ENCODE measurements around the gene NRCAM.
"Not testable (repeated sequence)": the region's sequence is repeated elsewhere in the genome, so short reads cannot be mapped to it uniquely, and the experiment has no call there.

NRCAM gene

DNA sequence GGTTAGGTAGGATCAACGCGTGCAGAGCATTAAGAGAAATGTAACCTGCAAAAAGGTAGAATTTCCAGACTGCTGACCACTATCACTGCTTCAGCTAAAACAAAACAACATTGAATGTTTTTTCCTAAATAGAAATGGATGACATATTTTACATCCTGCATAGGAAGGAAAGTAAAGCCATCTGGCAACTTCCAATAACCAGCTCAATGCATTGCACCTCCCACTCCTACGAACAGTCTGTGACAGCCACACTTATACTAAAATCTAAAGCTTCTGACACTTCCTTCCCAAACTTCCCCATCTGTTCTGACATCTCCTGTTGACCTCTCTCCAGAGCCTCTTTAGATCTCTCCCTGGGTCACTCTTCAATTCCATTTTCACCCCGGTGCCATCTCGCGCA is 47.1 kb downstream of the NRCAM start:
- Histone ChIP-seq H3K4me1 (ENCODE audit: control insufficient read depth in 1 of 2, insufficient read depth in 2 of 2, low read length in 2 of 2) (no peaks in the 10 kb centered on the region), H3K9me3 (ENCODE audit: control insufficient read depth in 1 of 2, low read length in 2 of 2) (no peaks in the 10 kb centered on the region), H3K27ac (ENCODE audit: low read length) (no peak overlapping the region), H3K27me3 (ENCODE audit: low read depth, low read length) (no peaks in the 10 kb centered on the region), H3K36me3 (ENCODE audit: control insufficient read depth in 1 of 2, insufficient read depth in 2 of 2, low read length in 2 of 2) (no peaks in the 10 kb centered on the region), H3K4me3 (ENCODE audit: low read depth in 1 of 2, low read length in 2 of 2) (no peak overlapping the region)

GRCh38 chr7:108408296-108408991 is 47.8 kb downstream of the NRCAM start:
- H3K27me3 ChIP-seq (ENCODE audit: low read depth, low read length), result no peaks in the 10 kb centered on the region
- no peaks in the 10 kb centered on the region for H3K9me3 ChIP-seq (ENCODE audit: control insufficient read depth in 1 of 2, low read length in 2 of 2)
- H3K4me3 ChIP-seq (ENCODE audit: low read depth in 1 of 2, low read length in 2 of 2), result no peak overlapping the region
- no peaks in the 10 kb centered on the region for H3K4me1 ChIP-seq (ENCODE audit: control insufficient read depth in 1 of 2, insufficient read depth in 2 of 2, low read length in 2 of 2)
- H3K36me3 ChIP-seq (ENCODE audit: control insufficient read depth in 1 of 2, insufficient read depth in 2 of 2, low read length in 2 of 2), result no peaks in the 10 kb centered on the region
- no peak overlapping the region for H3K27ac ChIP-seq (ENCODE audit: low read length)

DNA sequence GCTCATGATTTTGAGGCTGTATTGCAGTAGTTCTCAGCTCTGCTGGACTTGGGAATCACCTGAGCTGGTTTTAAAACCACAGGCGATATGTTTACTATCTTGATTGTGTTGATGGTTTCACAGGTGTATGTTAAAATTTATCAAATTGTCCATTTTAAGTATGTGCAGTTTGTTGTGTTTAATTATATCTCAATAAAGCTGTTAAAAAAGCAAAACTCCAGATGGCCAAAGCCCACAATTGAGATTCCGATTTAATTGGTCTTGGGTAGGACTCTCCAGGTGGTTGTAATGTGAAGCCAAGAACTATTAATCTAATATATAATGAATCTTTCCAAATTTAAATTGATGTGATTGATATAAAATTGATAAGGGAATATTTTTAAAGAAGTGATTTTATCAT is 48.6 kb downstream of the NRCAM start:
- Histone ChIP-seq H3K27ac (ENCODE audit: low read length) (no peak overlapping the region), H3K9me3 (ENCODE audit: control insufficient read depth in 1 of 2, low read length in 2 of 2) (no peaks in the 10 kb centered on the region), H3K36me3 (ENCODE audit: control insufficient read depth in 1 of 2, insufficient read depth in 2 of 2, low read length in 2 of 2) (no peaks in the 10 kb centered on the region), H3K4me1 (ENCODE audit: control insufficient read depth in 1 of 2, insufficient read depth in 2 of 2, low read length in 2 of 2) (no peaks in the 10 kb centered on the region), H3K4me3 (ENCODE audit: low read depth in 1 of 2, low read length in 2 of 2) (no peak overlapping the region), H3K27me3 (ENCODE audit: low read depth, low read length) (no peaks in the 10 kb centered on the region)

GRCh38 chr7:108406222-108406890 is 49.9 kb downstream of the NRCAM start:
- H3K4me3 ChIP-seq (ENCODE audit: low read depth in 1 of 2, low read length in 2 of 2), result no peak overlapping the region
- H3K27ac ChIP-seq (ENCODE audit: low read length), result no peak overlapping the region
- H3K4me1 ChIP-seq (ENCODE audit: control insufficient read depth in 1 of 2, insufficient read depth in 2 of 2, low read length in 2 of 2), result no peaks in the 10 kb centered on the region

GRCh38 chr7:108404509-108405420 is 51.5 kb downstream of the NRCAM start:
- Histone ChIP-seq H3K27me3 (ENCODE audit: low read depth, low read length) (no peaks in the 10 kb centered on the region), H3K27ac (ENCODE audit: low read length) (no peak overlapping the region), H3K36me3 (ENCODE audit: control insufficient read depth in 1 of 2, insufficient read depth in 2 of 2, low read length in 2 of 2) (no peaks in the 10 kb centered on the region), H3K9me3 (ENCODE audit: control insufficient read depth in 1 of 2, low read length in 2 of 2) (no peaks in the 10 kb centered on the region), H3K4me3 (ENCODE audit: low read depth in 1 of 2, low read length in 2 of 2) (no peak overlapping the region), H3K4me1 (ENCODE audit: control insufficient read depth in 1 of 2, insufficient read depth in 2 of 2, low read length in 2 of 2) (no peaks in the 10 kb centered on the region)

More at GRCh38 chr7:108406222-108406890, 49.9 kb downstream of the NRCAM start:
- Histone ChIP-seq H3K36me3 (ENCODE audit: control insufficient read depth in 1 of 2, insufficient read depth in 2 of 2, low read length in 2 of 2) (no peaks in the 10 kb centered on the region), H3K27me3 (ENCODE audit: low read depth, low read length) (no peaks in the 10 kb centered on the region), H3K9me3 (ENCODE audit: control insufficient read depth in 1 of 2, low read length in 2 of 2) (no peaks in the 10 kb centered on the region)

DNA sequence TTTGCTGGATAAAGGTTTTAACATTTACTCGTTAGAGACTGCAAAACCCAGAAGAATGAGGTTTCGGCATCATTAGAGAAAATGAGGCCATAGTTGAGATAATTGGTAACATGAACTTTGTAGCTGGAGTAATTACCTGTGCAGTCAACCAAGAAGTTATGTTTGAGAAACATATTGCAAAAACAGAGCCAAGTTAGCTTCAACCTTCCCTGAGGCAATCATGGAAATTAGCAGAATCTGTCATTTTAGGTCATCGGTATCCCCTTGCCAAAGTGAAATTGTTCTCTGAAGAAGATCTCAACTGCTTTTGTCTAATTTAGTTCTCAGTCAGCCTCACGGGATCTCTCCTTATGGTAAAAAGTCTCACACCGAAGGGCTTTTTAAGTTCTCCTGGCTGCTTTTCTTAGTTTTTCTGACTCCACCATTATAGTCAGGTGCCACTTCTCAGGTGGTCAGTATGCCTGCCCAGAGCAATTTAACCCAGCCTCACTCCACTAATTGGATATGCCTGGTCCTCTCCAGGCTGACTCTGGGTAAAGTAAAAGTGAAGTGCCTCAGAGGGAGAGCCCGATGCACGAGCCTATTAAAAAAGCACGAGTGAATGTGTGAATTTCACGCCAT is 52.5 kb downstream of the NRCAM start:
- no peaks in the 10 kb centered on the region for H3K36me3 ChIP-seq (ENCODE audit: control insufficient read depth in 1 of 2, insufficient read depth in 2 of 2, low read length in 2 of 2)
- H3K27ac ChIP-seq (ENCODE audit: low read length), result no peak overlapping the region
- no peaks in the 10 kb centered on the region for H3K9me3 ChIP-seq (ENCODE audit: control insufficient read depth in 1 of 2, low read length in 2 of 2)
- no peak overlapping the region for H3K4me3 ChIP-seq (ENCODE audit: low read depth in 1 of 2, low read length in 2 of 2)
- no peaks in the 10 kb centered on the region for H3K27me3 ChIP-seq (ENCODE audit: low read depth, low read length)
- H3K4me1 ChIP-seq (ENCODE audit: control insufficient read depth in 1 of 2, insufficient read depth in 2 of 2, low read length in 2 of 2), result no peaks in the 10 kb centered on the region

DNA sequence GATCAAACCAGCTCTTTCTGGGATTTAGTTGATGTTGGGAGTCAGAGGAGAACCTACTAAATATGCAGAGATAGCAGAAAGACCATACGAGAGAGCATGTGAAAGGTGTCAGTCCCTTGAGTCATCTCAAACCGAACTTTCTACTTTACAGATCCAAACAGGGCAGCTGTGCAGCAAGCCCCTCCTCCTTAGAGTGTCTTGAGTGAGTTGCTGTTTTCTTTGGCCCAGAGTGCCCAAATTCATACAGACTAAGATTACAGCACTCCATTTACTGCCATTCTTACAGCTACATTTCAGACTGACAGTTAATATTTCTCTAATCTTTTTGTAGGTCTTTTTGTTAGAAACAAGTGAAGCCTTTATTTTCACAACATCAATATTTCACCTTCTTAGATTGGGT is 53.4 kb downstream of the NRCAM start:
- Histone ChIP-seq H3K27me3 (ENCODE audit: low read depth, low read length) (no peaks in the 10 kb centered on the region), H3K4me3 (ENCODE audit: low read depth in 1 of 2, low read length in 2 of 2) (no peak overlapping the region), H3K4me1 (ENCODE audit: control insufficient read depth in 1 of 2, insufficient read depth in 2 of 2, low read length in 2 of 2) (no peaks in the 10 kb centered on the region), H3K27ac (ENCODE audit: low read length) (no peak overlapping the region), H3K9me3 (ENCODE audit: control insufficient read depth in 1 of 2, low read length in 2 of 2) (no peaks in the 10 kb centered on the region), H3K36me3 (ENCODE audit: control insufficient read depth in 1 of 2, insufficient read depth in 2 of 2, low read length in 2 of 2) (no peaks in the 10 kb centered on the region)

DNA sequence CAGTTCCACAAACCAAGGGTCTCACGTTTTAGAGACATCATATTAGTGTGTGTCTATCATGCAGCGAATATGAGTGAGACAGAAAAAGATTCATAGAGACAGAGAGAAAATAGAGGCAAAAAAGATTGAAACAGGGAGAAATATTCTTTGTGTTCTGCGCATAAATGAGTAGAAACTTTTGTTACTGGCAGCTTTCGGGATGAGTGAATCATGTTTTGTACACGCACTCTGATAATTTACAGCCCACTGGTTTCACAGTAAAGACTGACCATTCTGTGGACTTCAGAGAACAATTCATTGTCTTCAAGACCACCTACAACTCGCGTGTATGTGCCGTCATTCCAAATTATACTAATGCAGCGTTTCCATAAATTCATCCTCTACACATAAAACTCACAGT is 60.2 kb downstream of the NRCAM start:
- Histone ChIP-seq H3K4me1 (ENCODE audit: control insufficient read depth in 1 of 2, insufficient read depth in 2 of 2, low read length in 2 of 2) (no peaks in the 10 kb centered on the region), H3K36me3 (ENCODE audit: control insufficient read depth in 1 of 2, insufficient read depth in 2 of 2, low read length in 2 of 2) (no peaks in the 10 kb centered on the region), H3K27ac (ENCODE audit: low read length) (no peak overlapping the region), H3K4me3 (ENCODE audit: low read depth in 1 of 2, low read length in 2 of 2) (no peak overlapping the region), H3K9me3 (ENCODE audit: control insufficient read depth in 1 of 2, low read length in 2 of 2) (no peaks in the 10 kb centered on the region), H3K27me3 (ENCODE audit: low read depth, low read length) (no peaks in the 10 kb centered on the region)

DNA sequence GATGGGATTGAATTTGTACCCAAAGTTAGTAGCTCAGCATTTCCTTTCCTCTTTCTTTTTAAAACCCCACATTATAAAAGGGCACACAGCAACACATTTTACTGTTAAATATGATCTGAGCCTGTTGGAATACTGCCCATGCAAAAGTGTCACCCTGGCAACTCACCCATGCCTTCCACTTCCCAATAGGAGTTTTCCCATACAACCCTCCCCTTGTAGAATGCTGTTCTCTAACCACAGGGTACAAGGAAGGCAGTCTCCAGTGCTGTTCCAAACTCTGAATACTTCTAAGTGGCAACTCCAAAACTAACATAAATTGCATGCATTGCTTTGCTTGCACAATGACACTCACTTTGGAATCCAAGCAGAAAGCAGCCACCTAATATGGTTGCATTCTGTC is 60.8 kb downstream of the NRCAM start:
- no peaks in the 10 kb centered on the region for H3K9me3 ChIP-seq (ENCODE audit: control insufficient read depth in 1 of 2, low read length in 2 of 2)
- no peaks in the 10 kb centered on the region for H3K36me3 ChIP-seq (ENCODE audit: control insufficient read depth in 1 of 2, insufficient read depth in 2 of 2, low read length in 2 of 2)
- no peaks in the 10 kb centered on the region for H3K4me1 ChIP-seq (ENCODE audit: control insufficient read depth in 1 of 2, insufficient read depth in 2 of 2, low read length in 2 of 2)
- no peak overlapping the region for H3K27ac ChIP-seq (ENCODE audit: low read length)
- no peak overlapping the region for H3K4me3 ChIP-seq (ENCODE audit: low read depth in 1 of 2, low read length in 2 of 2)
- H3K27me3 ChIP-seq (ENCODE audit: low read depth, low read length), result no peaks in the 10 kb centered on the region

DNA sequence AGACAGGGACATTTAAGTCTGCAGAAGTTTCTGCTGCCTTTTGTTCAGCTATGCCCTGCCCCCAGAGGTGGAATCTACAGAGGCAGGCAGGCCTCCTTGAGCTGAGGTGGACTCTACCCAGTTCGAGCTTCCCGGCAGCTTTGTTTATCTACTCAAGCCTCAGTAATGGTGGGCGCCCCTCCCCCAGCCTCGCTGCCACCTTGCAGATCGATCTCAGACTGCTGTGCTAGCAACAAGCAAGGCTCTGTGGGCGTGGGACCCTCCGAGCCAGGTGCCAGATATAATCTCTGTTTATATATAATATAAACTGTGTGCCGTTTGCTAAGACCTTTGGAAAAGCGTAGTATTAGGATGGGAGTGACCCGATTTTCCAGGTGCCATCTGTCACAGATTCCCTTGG is 63.1 kb downstream of the NRCAM start:
- H3K9me3 ChIP-seq (ENCODE audit: control insufficient read depth in 1 of 2, low read length in 2 of 2); H3K27me3 ChIP-seq (ENCODE audit: low read depth, low read length); H3K4me3 ChIP-seq (ENCODE audit: low read depth in 1 of 2, low read length in 2 of 2); H3K27ac ChIP-seq (ENCODE audit: low read length); H3K4me1 ChIP-seq (ENCODE audit: control insufficient read depth in 1 of 2, insufficient read depth in 2 of 2, low read length in 2 of 2); H3K36me3 ChIP-seq (ENCODE audit: control insufficient read depth in 1 of 2, insufficient read depth in 2 of 2, low read length in 2 of 2): not testable (repeated sequence)

DNA sequence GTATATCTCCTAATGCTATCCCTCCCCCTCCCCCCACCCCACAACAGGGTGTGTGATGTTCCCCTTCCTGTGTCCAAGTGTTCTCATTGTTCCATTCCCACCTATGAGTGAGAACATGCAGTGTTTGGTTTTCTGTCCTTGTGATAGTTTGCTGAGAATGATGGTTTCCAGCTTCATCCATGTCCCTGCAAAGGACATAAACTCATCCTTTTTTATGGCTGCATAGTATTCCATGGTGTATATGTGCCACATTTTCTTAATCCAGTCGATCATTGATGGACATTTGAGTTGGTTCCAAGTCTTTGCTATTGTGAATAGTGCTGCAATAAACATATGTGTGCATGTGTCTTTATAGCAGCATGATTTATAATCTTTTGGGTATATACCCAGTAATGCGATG is 68.5 kb downstream of the NRCAM start:
- not testable (repeated sequence) for H3K36me3 ChIP-seq (ENCODE audit: control insufficient read depth in 1 of 2, insufficient read depth in 2 of 2, low read length in 2 of 2); H3K27ac ChIP-seq (ENCODE audit: low read length); H3K27me3 ChIP-seq (ENCODE audit: low read depth, low read length); H3K4me3 ChIP-seq (ENCODE audit: low read depth in 1 of 2, low read length in 2 of 2); H3K9me3 ChIP-seq (ENCODE audit: control insufficient read depth in 1 of 2, low read length in 2 of 2); H3K4me1 ChIP-seq (ENCODE audit: control insufficient read depth in 1 of 2, insufficient read depth in 2 of 2, low read length in 2 of 2)
